HepG2 (cell line): ENCODE measurements around the gene CPLANE2. TPM values are rescaled to one million over a fixed set of nuclear protein-coding genes. Genes with fewer than 3 reads are reported as not detected.

ENCODE experiments used
- ATAC-seq: fragments of 200-7000 bp; cut with Tn5 transposase; 3 replicates; pipeline ENCODE4 v1.9.1; 2020; ENCODE audit warnings: mild to moderate bottlenecking, moderate library complexity
- BruUV-seq: library from RNA; stranded (reverse); fragments of 400-500 nt; replicated peaks from 2 replicates; lab custom pipeline; 2021; lab: Mats Ljungman, UMichigan
- CTCF ChIA-PET: fragments of 300-600 bp; formaldehyde crosslinking; extraction: SDS; loops from one replicate; lab custom pipeline; 2021; ENCODE audit warnings: low total read pairs, inconsistent platforms, low intra/inter-chr PET ratio; lab: Yijun Ruan, JAX
- POLR2A ChIA-PET: fragments of 350-600 bp; sonication (Branson Sonifier 250); formaldehyde crosslinking; loops from one replicate; lab custom pipeline; 2020; ENCODE audit warnings: antibody characterized with exemption, inconsistent platforms; lab: Yijun Ruan, JAX
- DNase-seq: peaks from one replicate; pipeline ENCODE4 v3.0.0-alpha.2; 2015; ENCODE audit warnings: low spot score
- FAIRE-seq: peaks from 3 replicates; lab custom pipeline; 2011; peaks lifted over from hg19 to GRCh38; lab: Jason Lieb, UNC
- H2AFZ ChIP-seq: one replicate; pipeline ENCODE4 v1.6.1; 2011; ENCODE audit warnings: low read length, inconsistent platforms
- H3K27ac ChIP-seq: fragments of 300-600 bp; 3 replicates; pipeline ENCODE4 v1.8.0; 2011; ENCODE audit warnings: mixed run types, mild to moderate bottlenecking, mixed read lengths, low read length, inconsistent platforms; ENCODE audit not compliant: insufficient read depth; ENCODE audit errors: extremely low read length
- H3K27me3 ChIP-seq, 2 experiments: fragments of 200-600 bp in 1 of 2; 2 replicates in 1 of 2; 3 replicates in 1 of 2; pipeline versions ENCODE4 v1.6.0 to v1.8.0; 2011; ENCODE audit warnings: low read length in 2 of 2, mild to moderate bottlenecking in 2 of 2, moderate library complexity in 2 of 2, inconsistent platforms in 1 of 2; ENCODE audit not compliant: insufficient read depth in 2 of 2, control insufficient read depth in 1 of 2
- H3K36me3 ChIP-seq, 2 experiments: fragments of 200-600 bp in 1 of 2; replicated peaks in 1 of 2; 2 replicates in 1 of 2; 3 replicates in 1 of 2; pipeline versions ENCODE4 v1.5.1 to v1.8.0; 2011; ENCODE audit warnings: low read length in 2 of 2, inconsistent platforms in 1 of 2; ENCODE audit not compliant: insufficient read depth in 2 of 2, control insufficient read depth in 1 of 2
- H3K4me1 ChIP-seq: 2 replicates; pipeline ENCODE4 v1.5.1; 2012; ENCODE audit warnings: low read length, inconsistent platforms; ENCODE audit not compliant: insufficient read depth
- H3K4me2 ChIP-seq: 2 replicates; pipeline ENCODE4 v1.6.0; 2011; ENCODE audit warnings: low read depth, low read length, inconsistent platforms
- H3K4me3 ChIP-seq, 3 experiments: fragments of 200-600 bp in 1 of 3; sonication (generic), shearing (Covaris generic) in 1 of 3; replicated peaks in 1 of 3; 2 replicates each; pipeline ENCODE4 v1.5.1; 2011 to 2016; ENCODE audit warnings: low read length in 3 of 3, inconsistent platforms in 2 of 3, low read depth in 2 of 3, mild to moderate bottlenecking in 2 of 3, control low read depth in 1 of 3, mixed read lengths in 1 of 3; ENCODE audit not compliant: insufficient read depth in 1 of 3
- H3K79me2 ChIP-seq: one replicate; pipeline ENCODE4 v1.6.1; 2011; ENCODE audit warnings: low read length, inconsistent platforms; ENCODE audit not compliant: insufficient read depth
- H3K9ac ChIP-seq: 2 replicates; pipeline ENCODE4 v1.6.0; 2011; ENCODE audit warnings: mild to moderate bottlenecking, low read depth, low read length, inconsistent platforms; ENCODE audit not compliant: insufficient read depth
- H3K9me3 ChIP-seq: 2 replicates; pipeline ENCODE4 v1.5.1; 2012; ENCODE audit warnings: mild to moderate bottlenecking, low read length
- H4K20me1 ChIP-seq: 2 replicates; pipeline ENCODE4 v1.6.0; 2011; ENCODE audit warnings: inconsistent platforms, mild to moderate bottlenecking, low read length, moderate library complexity; ENCODE audit not compliant: insufficient read depth
- CERS6 ChIP-seq: sonication (generic); formaldehyde crosslinking; IDR thresholded peaks from 2 replicates; pipeline ENCODE4 v1.5.0; 2020; ENCODE audit warnings: missing genetic modification reagents
- NR2F2 ChIP-seq: IDR thresholded peaks from 2 replicates; pipeline ENCODE4 v1.6.1; 2012; ENCODE audit warnings: low read depth, inconsistent platforms, borderline replicate concordance
- SMAD9 ChIP-seq: sonication (generic); formaldehyde crosslinking; IDR thresholded peaks from 2 replicates; pipeline ENCODE4 v1.5.1; 2020; ENCODE audit warnings: mild to moderate bottlenecking, missing genetic modification reagents
- SP5 ChIP-seq: IDR thresholded peaks from 2 replicates; pipeline ENCODE4 v1.6.1; 2016; ENCODE audit warnings: low read depth, borderline replicate concordance
- ZC3H4 ChIP-seq: sonication (generic); formaldehyde crosslinking; IDR thresholded peaks from 2 replicates; pipeline ENCODE4 v1.4.0; 2020; ENCODE audit warnings: missing genetic modification reagents, borderline replicate concordance
- ZNF121 ChIP-seq: sonication (generic); formaldehyde crosslinking; IDR thresholded peaks from 2 replicates; pipeline ENCODE4 v1.5.0; 2020; ENCODE audit warnings: mild to moderate bottlenecking, missing genetic modification reagents
- ZNF136 ChIP-seq: sonication (generic); formaldehyde crosslinking; IDR thresholded peaks from 2 replicates; pipeline ENCODE4 v1.8.1; 2022; ENCODE audit warnings: low read depth, mild to moderate bottlenecking, moderate library complexity, missing genetic modification reagents
- ZNF777 ChIP-seq: sonication (generic); formaldehyde crosslinking; IDR thresholded peaks from 2 replicates; pipeline ENCODE4 v1.4.0; 2020; ENCODE audit warnings: missing genetic modification reagents
- WGBS: methylation state at CpG from one replicate; pipeline ENCODE4 v1.1.6; 2017; ENCODE audit warnings: low lambda C conversion rate; 5-methylcytosine and 5-hydroxymethylcytosine counted together
- in situ Hi-C: cut with HindIII; loops from 2 replicates; pipeline ENCODE4 v1.10.0; 2017; ENCODE audit warnings: low pct_unique_long_range_greater_than_20kb; ENCODE audit not compliant: extremely low pct_ligation_motif_present
- intact Hi-C: fragments of 100-400 bp; cut with micrococcal nuclease; formaldehyde crosslinking; loops from one replicate; pipeline ENCODE4 v1.10.0; 2022; ENCODE audit not compliant: unreplicated experiment
- polyA plus RNA-seq, 8 experiments: library from polyadenylated mRNA; depleted of rRNA in 3 of 8; stranded (reverse) in 7 of 8; unstranded in 1 of 8; fragments of >200 nt; fragmentation: Illumina TruSeq in 4 of 8; extraction: Trizol in 4 of 8; gene quantifications; 2 replicates each; pipeline versions ENCODE4 v1.2.1 to v1.2.3, GENCODE V29; 2011 to 2016; ENCODE audit warnings: low read depth in 4 of 8, missing spikeins in 1 of 8, mixed read lengths in 1 of 8; ENCODE audit not compliant: insufficient read depth in 1 of 8
- total RNA-seq, 5 experiments: library from RNA; depleted of rRNA; stranded (reverse); fragments of >200 nt; fragmentation: Illumina TruSeq; extraction: Trizol; gene quantifications; 2 replicates each; pipeline ENCODE4 v1.2.3, GENCODE V29; 2016; ENCODE audit warnings: low read depth in 1 of 5

CPLANE2 gene
- total and polyA plus RNA-seq, 2 of the 13 experiments (the other 11 are each of a cell fraction or from before 2014, with no cell fraction given) = 0.29 to 1.6 TPM

- H2AFZ ChIP-seq = no peak overlapping the region
- H4K20me1 ChIP-seq = no peaks in the 10 kb centered on the region
- intact Hi-C loops = no loop called here
- no peak overlapping the region for H3K4me2 ChIP-seq
- H3K79me2 ChIP-seq = no peaks in the 10 kb centered on the region
- ATAC-seq = no peak
- BruUV-seq = no TSS peak
- TF ChIP-seq ZNF777 (no peak), ZC3H4 (no peak), SMAD9 (CRISPR knock-in tag) (no peak), ZNF121 (CRISPR knock-in tag) (peak; percentile 75), ZNF136 (CRISPR knock-in tag) (no peak), NR2F2 (no peak), CERS6 (CRISPR knock-in tag) (no peak)
- TF ChIP-seq, all 625 proteins: peak for 1
- 94% methylated on average over 1 of the region's 1 CpG for WGBS
- Histone ChIP-seq H3K27me3 (no peaks in the 10 kb centered on the region; a peak in 1 of 5 replicates), H3K36me3 (peaks cover 0 to 6% of the 10 kb centered on the region in 2 experiments; a peak in 2 of 5 replicates), H3K4me3 (no peak overlapping the region), H3K4me1 (no peaks in the 10 kb centered on the region), H3K9ac (no peak overlapping the region), H3K27ac (no peak overlapping the region), H3K9me3 (no peaks in the 10 kb centered on the region)
- FAIRE-seq (no peak), DNase-seq (no peak)
- in situ Hi-C loops = no loop called here
- ChIA-PET POLR2A (no interaction called here), CTCF (no interaction called here)
Measured at GRCh38 chr1:16262067-16262466, 25.1 kb upstream of the CPLANE2 start.

GRCh38 chr1:16260814-16261213 lies 23.8 kb upstream of the CPLANE2 start:
- ChIA-PET POLR2A (no interaction called here), CTCF (no interaction called here)
- peaks cover 0 to 15% of the 10 kb centered on the region in 2 experiments; a peak in 4 of 5 replicates for H3K36me3 ChIP-seq
- DNase-seq = no peak
- FAIRE-seq = no peak
- no peaks in the 10 kb centered on the region for H3K9me3 ChIP-seq
- no peak for ATAC-seq
- H3K4me3 ChIP-seq = no peak overlapping the region
- intact Hi-C loops = no loop called here
- WGBS = 94% methylated on average over 1 of the region's 1 CpG
- H3K27me3 ChIP-seq = no peaks in the 10 kb centered on the region
- no TSS peak for BruUV-seq
- H3K27ac ChIP-seq = no peak overlapping the region
- no peaks in the 10 kb centered on the region for H3K4me1 ChIP-seq
- H3K4me2 ChIP-seq = no peak overlapping the region
- no peak overlapping the region for H3K9ac ChIP-seq
- H2AFZ ChIP-seq = no peak overlapping the region
- no peaks in the 10 kb centered on the region for H4K20me1 ChIP-seq
- no peak for TF ChIP-seq SP5 (CRISPR knock-in tag)
- TF ChIP-seq, all 625 proteins: peak for 0
- in situ Hi-C loops = no loop called here
- no peaks in the 10 kb centered on the region for H3K79me2 ChIP-seq
